GM13977 (cell line): ENCODE results near the gene CACNA1I.

Experiments used
- DNase-seq: peaks from one replicate; pipeline ENCODE4 v3.0.0; 2012; ENCODE audit warnings: low spot score
- CTCF ChIP-seq: IDR thresholded peaks from 2 replicates; pipeline ENCODE4 v1.5.1; 2012; ENCODE audit warnings: mild to moderate bottlenecking, control low read depth; ENCODE audit not compliant: insufficient read depth; ENCODE audit errors: extremely low read depth, missing control alignments
- in situ Hi-C: fragments of 300-500 bp; cut with MboI; formaldehyde crosslinking; loops from one replicate; pipeline ENCODE4 v1.12.0; 2022; ENCODE audit warnings: low sequenced_read_pairs, low pct_unique_long_range_greater_than_20kb, mixed read lengths, inconsistent platforms; ENCODE audit not compliant: unreplicated experiment

CACNA1I gene

GRCh38 chr22:39699631-39700360, 129.2 kb downstream of the CACNA1I start:
- DNase-seq, result no peak
- TF ChIP-seq CTCF, result no peak
- in situ Hi-C loops, result no loop called here

GRCh38 chr22:39700565-39700964, 130.0 kb downstream of the CACNA1I start:
- DNase-seq, result no peak
- TF ChIP-seq CTCF, result no peak
- in situ Hi-C loops, result no loop called here

DNA sequence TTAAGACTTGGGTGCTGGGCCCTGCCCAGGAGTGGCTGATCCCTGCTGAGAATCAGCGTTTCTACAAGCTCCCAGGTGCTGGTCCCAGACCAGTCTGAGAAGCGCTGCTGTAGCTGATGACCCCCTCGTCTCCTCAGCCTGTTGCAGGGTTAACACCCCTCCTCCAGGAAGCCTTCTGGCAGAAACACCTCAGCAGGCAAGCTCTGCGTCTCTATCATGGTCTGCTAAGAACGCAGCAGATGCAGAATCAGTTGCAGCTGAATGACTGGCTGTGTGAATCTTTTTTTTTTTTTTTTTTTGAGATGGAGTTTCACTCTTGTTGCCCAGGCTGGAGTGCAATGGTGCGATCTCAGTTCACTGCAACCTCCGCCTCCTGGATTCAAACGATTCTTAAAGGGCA, 132.5 kb downstream of the CACNA1I start:
- in situ Hi-C loops, result no loop called here
- no peak for TF ChIP-seq CTCF

DNA sequence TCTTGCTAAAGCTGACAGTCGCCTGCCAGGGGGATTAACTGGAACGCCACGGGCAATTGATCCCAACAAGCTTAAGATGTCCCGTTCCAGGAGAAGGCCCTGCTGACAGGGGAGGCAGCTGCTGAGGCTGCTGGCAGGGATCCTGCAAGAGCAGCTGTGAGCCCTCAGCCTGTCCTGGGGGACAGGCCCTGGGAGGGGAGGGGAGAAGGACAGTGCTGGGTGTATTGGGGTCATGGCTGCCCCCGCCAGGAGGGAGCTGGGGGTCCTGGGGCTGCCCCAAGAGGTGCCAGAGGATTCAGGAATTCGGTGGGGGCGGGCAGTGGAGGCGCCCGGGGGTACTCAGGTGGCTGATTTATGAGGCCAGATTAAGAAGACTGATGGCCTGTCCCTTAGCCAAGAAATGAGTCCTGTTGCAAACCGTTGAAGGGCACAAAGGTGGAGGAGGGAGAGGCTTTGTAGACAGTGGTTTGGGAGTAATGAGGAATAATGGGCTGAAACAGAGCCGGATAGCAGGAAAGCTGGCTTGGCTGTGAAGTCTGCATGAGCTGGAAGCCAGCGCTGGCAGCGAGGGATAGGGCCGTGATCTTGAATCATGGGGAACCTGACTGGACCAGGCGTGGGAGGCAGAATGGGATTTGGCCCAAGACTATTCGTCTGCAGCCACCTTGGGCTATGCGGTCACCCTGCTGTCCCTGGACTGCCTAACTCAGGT, 133.5 kb downstream of the CACNA1I start:
- in situ Hi-C loops, result no loop called here
- no peak for DNase-seq
- no peak for TF ChIP-seq CTCF

More for the DNA sequence above, 132.5 kb downstream of the CACNA1I start:
- DNase-seq, result no peak

GRCh38 chr22:39705386-39705785, 134.8 kb downstream of the CACNA1I start:
- DNase-seq, result no peak
- in situ Hi-C loops, result no loop called here
- no peak for TF ChIP-seq CTCF

- TF ChIP-seq CTCF, result no peak
- in situ Hi-C loops, result no loop called here
- no peak for DNase-seq
Observed at GRCh38 chr22:39706376-39707140, 136.0 kb downstream of the CACNA1I start.
